ENCODE measurements around the gene MAN2A1. TPM values are rescaled to one million over a fixed set of nuclear protein-coding genes. Genes with fewer than 3 reads are reported as not detected.

The MAN2A1 gene
- total and polyA plus RNA-seq, 2 experiments from 2014 or later = 32.5 to 129 TPM

DNA sequence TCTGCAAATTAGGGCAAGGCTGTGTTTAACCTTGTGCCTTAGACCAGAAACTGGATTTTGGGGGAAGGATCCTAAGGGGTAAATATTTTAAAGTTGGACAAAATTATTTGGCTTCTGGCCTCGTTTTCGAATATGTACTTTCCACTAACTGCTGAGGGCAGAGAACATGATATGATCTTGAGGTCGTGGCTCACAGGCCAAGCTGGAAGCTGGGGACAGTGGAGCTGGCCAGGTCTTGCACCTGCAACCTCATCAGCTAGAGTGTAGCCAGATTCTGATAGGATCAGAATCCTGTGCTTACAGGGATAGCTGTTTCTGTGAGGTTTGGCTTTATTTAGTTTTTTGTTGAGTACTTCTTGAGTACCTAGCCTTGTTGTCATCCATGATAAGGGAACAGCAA lies 24.9 kb downstream of the MAN2A1 start (continued):
- TF ChIP-seq, protein P1, sequence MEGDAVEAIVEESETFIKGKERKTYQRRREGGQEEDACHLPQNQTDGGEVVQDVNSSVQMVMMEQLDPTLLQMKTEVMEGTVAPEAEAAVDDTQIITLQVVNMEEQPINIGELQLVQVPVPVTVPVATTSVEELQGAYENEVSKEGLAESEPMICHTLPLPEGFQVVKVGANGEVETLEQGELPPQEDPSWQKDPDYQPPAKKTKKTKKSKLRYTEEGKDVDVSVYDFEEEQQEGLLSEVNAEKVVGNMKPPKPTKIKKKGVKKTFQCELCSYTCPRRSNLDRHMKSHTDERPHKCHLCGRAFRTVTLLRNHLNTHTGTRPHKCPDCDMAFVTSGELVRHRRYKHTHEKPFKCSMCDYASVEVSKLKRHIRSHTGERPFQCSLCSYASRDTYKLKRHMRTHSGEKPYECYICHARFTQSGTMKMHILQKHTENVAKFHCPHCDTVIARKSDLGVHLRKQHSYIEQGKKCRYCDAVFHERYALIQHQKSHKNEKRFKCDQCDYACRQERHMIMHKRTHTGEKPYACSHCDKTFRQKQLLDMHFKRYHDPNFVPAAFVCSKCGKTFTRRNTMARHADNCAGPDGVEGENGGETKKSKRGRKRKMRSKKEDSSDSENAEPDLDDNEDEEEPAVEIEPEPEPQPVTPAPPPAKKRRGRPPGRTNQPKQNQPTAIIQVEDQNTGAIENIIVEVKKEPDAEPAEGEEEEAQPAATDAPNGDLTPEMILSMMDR (conservative IDR thresholded peaks at IDR 0.05; ENCODE audit: low read depth in 2 of 2) = no peak

DNA sequence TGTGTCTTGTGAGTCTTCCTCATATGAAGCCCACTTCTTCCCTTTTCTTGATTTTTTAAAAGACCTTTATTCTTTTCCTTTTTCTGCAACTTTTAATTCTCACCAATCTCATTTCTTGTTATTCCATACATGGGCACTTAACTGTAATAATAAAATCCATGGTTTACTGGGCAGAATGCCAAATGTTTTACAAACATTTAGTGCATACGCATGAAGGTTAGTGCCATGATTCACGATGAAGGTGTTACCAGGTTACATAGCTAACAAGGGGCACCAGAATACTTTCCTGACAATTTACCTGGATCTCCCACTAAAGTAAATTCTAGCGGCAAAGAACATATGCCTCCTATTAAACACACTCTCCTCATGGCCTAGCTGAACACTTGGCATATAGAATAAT lies 28.5 kb downstream of the MAN2A1 start:
- Histone ChIP-seq H3K27ac (ENCODE audit: low read depth) (no peak overlapping the region), H3K4me3 (no peak overlapping the region), H3K36me3 (ENCODE audit: insufficient read depth) (no peaks in the 10 kb centered on the region; the same call in 1 of the 2 replicates), H3K79me2 (replicated peaks; ENCODE audit: insufficient read depth) (peaks cover 86% of the 10 kb centered on the region), H3K4me2 (no peak overlapping the region), H2AFZ (no peak overlapping the region), H3K4me1 (ENCODE audit: insufficient read depth) (peaks cover 14% of the 10 kb centered on the region), H3F3A (replicated peaks; ENCODE audit: low read depth) (no peaks in the 10 kb centered on the region), H4K20me1 (replicated peaks; ENCODE audit: insufficient read depth) (peaks cover 12% of the 10 kb centered on the region), H3K9me2 (ENCODE audit: insufficient read depth) (no peaks in the 10 kb centered on the region), H3K27me3 (ENCODE audit: insufficient read depth) (no peaks in the 10 kb centered on the region)
- Mint-ChIP-seq H3K4me1 (peaks cover 33% of the 10 kb centered on the region), H3K27me3 (ENCODE audit: insufficient read depth, low read depth, poor library complexity) (no peaks in the 10 kb centered on the region), H3K9me3 (no peaks in the 10 kb centered on the region), H3K36me3 (ENCODE audit: low read depth) (peaks cover 29% of the 10 kb centered on the region), H3K4me3 (no peak overlapping the region), H3K27ac (peak overlapping the region; percentile 17; the same call in 1 of the 2 replicates)
- DNase-seq (ENCODE audit: low spot score) (no peak), ATAC-seq (no peak)
- no peak for TF ChIP-seq STAT1 (IDR thresholded peaks at IDR 0.05; ENCODE audit: unreplicated experiment)
- TF ChIP-seq, protein P2, sequence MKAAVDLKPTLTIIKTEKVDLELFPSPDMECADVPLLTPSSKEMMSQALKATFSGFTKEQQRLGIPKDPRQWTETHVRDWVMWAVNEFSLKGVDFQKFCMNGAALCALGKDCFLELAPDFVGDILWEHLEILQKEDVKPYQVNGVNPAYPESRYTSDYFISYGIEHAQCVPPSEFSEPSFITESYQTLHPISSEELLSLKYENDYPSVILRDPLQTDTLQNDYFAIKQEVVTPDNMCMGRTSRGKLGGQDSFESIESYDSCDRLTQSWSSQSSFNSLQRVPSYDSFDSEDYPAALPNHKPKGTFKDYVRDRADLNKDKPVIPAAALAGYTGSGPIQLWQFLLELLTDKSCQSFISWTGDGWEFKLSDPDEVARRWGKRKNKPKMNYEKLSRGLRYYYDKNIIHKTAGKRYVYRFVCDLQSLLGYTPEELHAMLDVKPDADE (IDR thresholded peaks at IDR 0.05) = no peak
- TF ChIP-seq JUNB (IDR thresholded peaks at IDR 0.05; ENCODE audit: unreplicated experiment) = no peak
- no peak for TF ChIP-seq ZNF114 (CRISPR knock-in tag; IDR thresholded peaks at IDR 0.05)
- TF ChIP-seq, protein P3, sequence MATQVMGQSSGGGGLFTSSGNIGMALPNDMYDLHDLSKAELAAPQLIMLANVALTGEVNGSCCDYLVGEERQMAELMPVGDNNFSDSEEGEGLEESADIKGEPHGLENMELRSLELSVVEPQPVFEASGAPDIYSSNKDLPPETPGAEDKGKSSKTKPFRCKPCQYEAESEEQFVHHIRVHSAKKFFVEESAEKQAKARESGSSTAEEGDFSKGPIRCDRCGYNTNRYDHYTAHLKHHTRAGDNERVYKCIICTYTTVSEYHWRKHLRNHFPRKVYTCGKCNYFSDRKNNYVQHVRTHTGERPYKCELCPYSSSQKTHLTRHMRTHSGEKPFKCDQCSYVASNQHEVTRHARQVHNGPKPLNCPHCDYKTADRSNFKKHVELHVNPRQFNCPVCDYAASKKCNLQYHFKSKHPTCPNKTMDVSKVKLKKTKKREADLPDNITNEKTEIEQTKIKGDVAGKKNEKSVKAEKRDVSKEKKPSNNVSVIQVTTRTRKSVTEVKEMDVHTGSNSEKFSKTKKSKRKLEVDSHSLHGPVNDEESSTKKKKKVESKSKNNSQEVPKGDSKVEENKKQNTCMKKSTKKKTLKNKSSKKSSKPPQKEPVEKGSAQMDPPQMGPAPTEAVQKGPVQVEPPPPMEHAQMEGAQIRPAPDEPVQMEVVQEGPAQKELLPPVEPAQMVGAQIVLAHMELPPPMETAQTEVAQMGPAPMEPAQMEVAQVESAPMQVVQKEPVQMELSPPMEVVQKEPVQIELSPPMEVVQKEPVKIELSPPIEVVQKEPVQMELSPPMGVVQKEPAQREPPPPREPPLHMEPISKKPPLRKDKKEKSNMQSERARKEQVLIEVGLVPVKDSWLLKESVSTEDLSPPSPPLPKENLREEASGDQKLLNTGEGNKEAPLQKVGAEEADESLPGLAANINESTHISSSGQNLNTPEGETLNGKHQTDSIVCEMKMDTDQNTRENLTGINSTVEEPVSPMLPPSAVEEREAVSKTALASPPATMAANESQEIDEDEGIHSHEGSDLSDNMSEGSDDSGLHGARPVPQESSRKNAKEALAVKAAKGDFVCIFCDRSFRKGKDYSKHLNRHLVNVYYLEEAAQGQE (IDR thresholded peaks at IDR 0.05; ENCODE audit: unreplicated experiment) = no peak
- TF ChIP-seq ZNF331 (CRISPR knock-in tag; IDR thresholded peaks at IDR 0.05; ENCODE audit: low read depth) = no peak
- TF ChIP-seq EZH2phosphoT487 (IDR thresholded peaks at IDR 0.05; ENCODE audit: unreplicated experiment) = no peak
- TF ChIP-seq EZH2 (IDR thresholded peaks at IDR 0.05; ENCODE audit: low read depth, unreplicated experiment) = no peak
- no peak for TF ChIP-seq POLR2AphosphoS5 (IDR thresholded peaks at IDR 0.05; ENCODE audit: low read depth)
- TF ChIP-seq, protein P1 (conservative IDR thresholded peaks at IDR 0.05; ENCODE audit: low read depth in 2 of 2) = no peak
- TF ChIP-seq NANOG (IDR thresholded peaks at IDR 0.05; ENCODE audit: borderline replicate concordance) = no peak
- no peak for TF ChIP-seq CREB1 (CRISPR knock-in tag; IDR thresholded peaks at IDR 0.05; ENCODE audit: low read depth)
